ENCODE data around the gene TRAF1. TPM values are rescaled to one million over a fixed set of nuclear protein-coding genes. Genes with fewer than 3 reads are reported as not detected.

The TRAF1 gene
- total RNA-seq, 5 donors from 2014 or later (not counting 1 experiment from before 2014, with no cell fraction given): 67.6 to 170 (median 157) TPM

DNA sequence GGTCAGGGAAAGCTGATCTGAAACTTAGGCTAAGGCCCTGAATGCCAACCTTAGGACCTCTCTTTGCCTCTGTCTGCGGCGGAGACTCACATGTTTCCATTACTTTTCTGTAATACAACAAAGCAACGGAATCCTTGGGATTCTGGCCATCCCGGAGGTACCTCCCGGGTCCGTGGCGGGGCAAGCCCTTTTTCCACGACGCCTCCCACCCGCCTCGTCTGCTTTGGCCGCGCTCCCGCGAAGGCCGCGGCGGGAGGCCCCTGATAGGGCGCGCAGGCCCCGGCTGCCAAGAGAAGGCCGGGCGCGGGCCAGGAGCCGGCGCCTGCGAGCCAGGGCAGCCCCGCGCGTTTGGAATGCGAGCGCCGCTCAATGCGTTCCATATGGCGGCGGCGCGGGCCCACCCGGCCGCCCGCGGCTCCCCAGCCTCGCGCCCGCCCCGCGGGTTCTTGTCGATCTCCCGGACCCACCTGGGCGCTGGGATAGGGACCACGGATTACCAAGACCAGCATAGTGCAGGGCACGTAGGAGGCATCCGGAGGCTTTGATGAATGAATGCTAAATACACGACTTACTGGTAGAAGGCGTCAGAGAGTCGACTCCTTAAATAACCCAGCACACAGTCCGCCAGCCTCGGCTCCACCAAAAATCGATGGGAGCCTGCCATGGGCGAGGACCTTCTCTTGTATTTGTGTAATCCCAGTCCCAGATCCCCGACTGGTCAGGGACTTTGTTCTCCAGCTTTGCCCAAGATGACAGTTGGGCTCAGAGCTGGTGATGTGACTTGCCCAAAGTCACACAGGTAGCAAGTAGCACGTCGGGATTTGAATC lies 32.1 kb downstream of the TRAF1 start:
- Histone ChIP-seq H3K4me3 (ENCODE audit: control insufficient read depth in 1 of 2, extremely low read depth in 1 of 2, low read length in 1 of 2) (no peak overlapping the region), H3K4me1 (ENCODE audit: control insufficient read depth in 1 of 2, extremely low read depth in 1 of 2, insufficient read depth in 2 of 2, low read length in 2 of 2) (peaks cover 50 to 80% of the 10 kb centered on the region in 2 experiments), H3K27ac (ENCODE audit: low read length) (peak overlapping the region; percentile 96), H3K9me3 (no peaks in the 10 kb centered on the region), H3K27me3 (replicated peaks in 1 of 2; ENCODE audit: control insufficient read depth in 2 of 2, extremely low read depth in 1 of 2, insufficient read depth in 2 of 2, low read length in 1 of 2) (no peaks in the 10 kb centered on the region), H3K36me3 (ENCODE audit: control insufficient read depth in 2 of 2, extremely low read depth in 1 of 2, insufficient read depth in 1 of 2, low read length in 1 of 2) (no peaks in the 10 kb centered on the region)
- peaks cover 58 to 85% (median 77%) of the 10 kb centered on the region in 3 donors for H3K4me1 Mint-ChIP-seq
- H3K36me3 Mint-ChIP-seq: peaks cover 4% of the 10 kb centered on the region
- WGBS (ENCODE audit: insufficient coverage): 97% methylated on average over 58 of the region's 63 CpGs
- H3K9me3 Mint-ChIP-seq: peaks cover 0 to 3% (median 0%) of the 10 kb centered on the region in 3 donors
- H3K27me3 Mint-ChIP-seq: no peaks in the 10 kb centered on the region
- ATAC-seq (replicated peaks in 1 of 4) (no peak), DNase-seq (no peak)
- CTCF ChIA-PET: interaction anchor here in 1 of 2 donors (1.0 kb wide), 1 partner anchor 11 kb away, joined by 3 read pairs; no protein-coding TSS in a partner anchor
- POLR2A ChIA-PET: interaction anchor here in 1 of 2 donors (1.7 kb wide), 1 partner anchor 22 kb away, joined by 4 read pairs; no protein-coding TSS in a partner anchor
- no peak overlapping the region for H3K4me3 Mint-ChIP-seq
- H3K27ac Mint-ChIP-seq: peak overlapping the region; percentile 98

DNA sequence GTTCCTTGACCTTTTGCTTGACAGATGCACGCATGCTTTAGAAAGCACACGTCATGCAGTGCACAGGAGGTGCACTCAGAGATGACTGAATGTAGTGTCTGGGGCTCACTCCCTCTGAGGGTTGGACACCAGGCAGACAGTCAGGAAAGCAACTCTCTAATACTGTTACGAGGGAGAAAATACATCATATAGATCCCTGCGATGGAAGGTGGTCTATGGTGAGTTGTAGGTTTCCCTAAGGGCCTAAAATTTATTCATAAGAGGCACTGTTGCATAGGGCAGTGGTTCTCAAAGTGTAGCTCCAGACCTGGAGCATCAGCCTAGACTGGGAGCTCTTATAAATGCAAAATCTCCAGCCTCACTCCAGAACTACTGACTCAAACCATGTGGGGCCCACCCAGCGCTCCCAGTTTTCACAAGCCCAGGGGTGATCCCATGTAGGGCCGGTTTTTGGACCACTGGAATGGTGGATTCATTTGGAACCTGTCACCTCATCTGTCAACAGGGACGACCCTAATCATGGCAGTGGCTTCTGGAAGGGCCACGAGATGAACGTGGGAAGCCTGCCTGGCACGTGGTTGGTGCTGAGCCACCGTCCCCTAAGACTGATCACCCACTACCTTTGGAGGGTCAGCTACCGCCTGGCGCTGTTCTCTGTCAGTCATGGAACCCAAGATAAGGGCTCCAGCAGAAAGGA lies 32.8 kb downstream of the TRAF1 start:
- H3K4me1 Mint-ChIP-seq: peaks cover 62 to 91% (median 85%) of the 10 kb centered on the region in 3 donors
- H3K27me3 ChIP-seq (replicated peaks in 1 of 2; ENCODE audit: control insufficient read depth in 2 of 2, extremely low read depth in 1 of 2, insufficient read depth in 2 of 2, low read length in 1 of 2): no peaks in the 10 kb centered on the region
- peaks cover 4% of the 10 kb centered on the region for H3K36me3 Mint-ChIP-seq
- H3K27ac Mint-ChIP-seq: peak overlapping the region; percentile 98
- H3K9me3 ChIP-seq: no peaks in the 10 kb centered on the region
- H3K27ac ChIP-seq (ENCODE audit: low read length): peak overlapping the region; percentile 96
- ATAC-seq (replicated peaks in 1 of 4): no peak
- no peaks in the 10 kb centered on the region for H3K36me3 ChIP-seq (ENCODE audit: control insufficient read depth in 2 of 2, extremely low read depth in 1 of 2, insufficient read depth in 1 of 2, low read length in 1 of 2)
- peaks cover 0 to 3% (median 0%) of the 10 kb centered on the region in 3 donors for H3K9me3 Mint-ChIP-seq
- 74% methylated on average over 3 of the region's 13 CpGs for WGBS (ENCODE audit: insufficient coverage)
- CTCF ChIA-PET: interaction anchor here (1.0 to 1.1 kb wide), 2 partner anchors 10 to 38 kb away, joined by 3 to 4 read pairs; no protein-coding TSS in a partner anchor
- H3K4me1 ChIP-seq (ENCODE audit: control insufficient read depth in 1 of 2, extremely low read depth in 1 of 2, insufficient read depth in 2 of 2, low read length in 2 of 2): peaks cover 50 to 86% of the 10 kb centered on the region in 2 experiments
- POLR2A ChIA-PET: no interaction called here
- no peaks in the 10 kb centered on the region for H3K27me3 Mint-ChIP-seq
- no peak for DNase-seq
- H3K4me3 Mint-ChIP-seq: peak overlapping the region in 1 of 3 donors; percentile 69
- H3K4me3 ChIP-seq (ENCODE audit: control insufficient read depth in 1 of 2, extremely low read depth in 1 of 2, low read length in 1 of 2): no peak overlapping the region

DNA sequence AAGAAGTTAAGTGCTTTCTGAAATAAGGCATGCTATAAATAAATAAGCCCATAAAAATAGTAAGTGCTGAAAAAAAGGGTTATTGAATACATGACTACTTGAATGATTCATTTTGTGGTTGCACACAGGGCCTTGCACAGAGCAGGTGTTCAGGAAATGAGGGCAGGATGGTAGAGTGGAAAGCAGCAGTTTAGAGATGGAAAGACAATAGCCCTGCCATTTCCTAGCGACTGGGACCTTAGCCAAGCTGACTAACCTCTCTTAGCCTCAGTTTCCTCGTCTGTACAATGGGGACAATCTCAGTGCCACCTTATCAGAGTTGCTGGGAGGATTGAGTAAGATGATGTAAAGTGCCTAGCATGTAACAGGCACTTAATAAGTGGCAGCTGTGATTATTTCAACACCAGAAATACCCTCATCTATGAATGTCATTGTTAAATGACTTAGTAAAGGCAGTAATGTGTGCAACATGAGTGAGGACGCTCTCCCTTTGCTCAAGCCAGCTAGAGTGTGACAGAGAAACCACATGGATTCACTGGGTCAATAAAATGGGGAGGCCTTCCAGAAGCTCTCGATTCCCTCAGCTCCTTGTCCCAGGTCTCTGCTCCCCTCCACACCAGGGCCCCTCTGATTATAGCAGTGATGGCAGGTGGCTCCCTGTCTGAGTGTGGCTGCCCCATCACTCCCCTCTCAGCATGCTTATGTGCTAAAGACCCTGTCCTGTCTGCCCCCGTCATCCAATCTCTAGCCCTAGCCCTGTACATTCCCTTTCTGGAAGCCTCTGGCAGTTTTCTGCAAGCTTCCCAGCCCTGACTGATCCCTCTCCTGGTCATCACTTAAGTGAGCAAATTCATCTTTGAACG lies 33.6 kb downstream of the TRAF1 start:
- Mint-ChIP-seq H3K27me3 (no peaks in the 10 kb centered on the region), H3K9me3 (peaks cover 0 to 3% (median 0%) of the 10 kb centered on the region in 3 donors), H3K27ac (peak overlapping the region; percentile 98), H3K36me3 (peaks cover 4% of the 10 kb centered on the region), H3K4me1 (peaks cover 64 to 90% (median 85%) of the 10 kb centered on the region in 3 donors), H3K4me3 (peak overlapping the region in 2 of 3 donors; percentile 64 to 69)
- no peaks in the 10 kb centered on the region for H3K36me3 ChIP-seq (ENCODE audit: control insufficient read depth in 2 of 2, extremely low read depth in 1 of 2, insufficient read depth in 1 of 2, low read length in 1 of 2)
- no peak overlapping the region for H3K4me3 ChIP-seq (ENCODE audit: control insufficient read depth in 1 of 2, extremely low read depth in 1 of 2, low read length in 1 of 2)
- ChIA-PET CTCF (interaction anchor here (0.7 to 2.8 kb wide), 6 partner anchors 9 to 39 kb away, joined by 3 to 26 read pairs (median 4); no protein-coding TSS in a partner anchor), POLR2A (interaction anchor here in 1 of 2 donors (1.4 kb wide), 1 partner anchor 32 kb away, joined by 4 read pairs; no protein-coding TSS in a partner anchor)
- peaks cover 50 to 93% of the 10 kb centered on the region in 2 experiments for H3K4me1 ChIP-seq (ENCODE audit: control insufficient read depth in 1 of 2, extremely low read depth in 1 of 2, insufficient read depth in 2 of 2, low read length in 2 of 2)
- H3K27ac ChIP-seq (ENCODE audit: low read length): peak overlapping the region; percentile 96
- no peaks in the 10 kb centered on the region for H3K27me3 ChIP-seq (replicated peaks in 1 of 2; ENCODE audit: control insufficient read depth in 2 of 2, extremely low read depth in 1 of 2, insufficient read depth in 2 of 2, low read length in 1 of 2)
- 100% methylated on average over 1 of the region's 6 CpGs for WGBS (ENCODE audit: insufficient coverage)
- H3K9me3 ChIP-seq: no peaks in the 10 kb centered on the region
- DNase-seq (peak in 25 of 35 experiments; percentile 37 to 79 (median 51)), ATAC-seq (replicated peaks in 1 of 4) (peak; percentile 50 to 62 (median 58))

- no peak overlapping the region for H3K4me3 ChIP-seq (ENCODE audit: control insufficient read depth in 1 of 2, extremely low read depth in 1 of 2, low read length in 1 of 2)
- 26% methylated on average over 5 of the region's 15 CpGs for WGBS (ENCODE audit: insufficient coverage)
Observed at GRCh38 chr9:120891884-120892747, 34.5 kb downstream of the TRAF1 start.

GRCh38 chr9:120891245-120891883 lies 35.2 kb downstream of the TRAF1 start:
- peak in 30 of 35 experiments; percentile 43 to 76 (median 57) for DNase-seq

More at GRCh38 chr9:120891884-120892747, 34.5 kb downstream of the TRAF1 start:
- ChIA-PET POLR2A (interaction anchor here (0.9 to 1.8 kb wide), 5 partner anchors 13 to 33 kb away, joined by 3 to 8 read pairs (median 4); no protein-coding TSS in a partner anchor), CTCF (interaction anchor here (0.7 to 3.6 kb wide), 7 partner anchors 20 to 44 kb away, joined by 3 to 26 read pairs (median 5); partner anchors contain the start of gene TRAF1 (in 1 of the 2))
- H3K27me3 ChIP-seq (replicated peaks in 1 of 2; ENCODE audit: control insufficient read depth in 2 of 2, extremely low read depth in 1 of 2, insufficient read depth in 2 of 2, low read length in 1 of 2): no peaks in the 10 kb centered on the region
- Mint-ChIP-seq H3K36me3 (peaks cover 4% of the 10 kb centered on the region), H3K9me3 (peaks cover 0 to 3% (median 0%) of the 10 kb centered on the region in 3 donors), H3K4me1 (peaks cover 64 to 88% (median 83%) of the 10 kb centered on the region in 3 donors), H3K27me3 (no peaks in the 10 kb centered on the region), H3K27ac (peak overlapping the region; percentile 98), H3K4me3 (peak overlapping the region; percentile 64 to 69 (median 67))
- peak in 6 of 35 experiments; percentile 37 to 62 (median 46) for DNase-seq
- H3K36me3 ChIP-seq (ENCODE audit: control insufficient read depth in 2 of 2, extremely low read depth in 1 of 2, insufficient read depth in 1 of 2, low read length in 1 of 2): no peaks in the 10 kb centered on the region
- no peaks in the 10 kb centered on the region for H3K9me3 ChIP-seq
- peaks cover 47 to 88% of the 10 kb centered on the region in 2 experiments for H3K4me1 ChIP-seq (ENCODE audit: control insufficient read depth in 1 of 2, extremely low read depth in 1 of 2, insufficient read depth in 2 of 2, low read length in 2 of 2)
- peak; percentile 13 to 43 (median 34) for ATAC-seq (replicated peaks in 1 of 4)
- H3K27ac ChIP-seq (ENCODE audit: low read length): peak overlapping the region; percentile 96

More at GRCh38 chr9:120891245-120891883, 35.2 kb downstream of the TRAF1 start:
- Histone ChIP-seq H3K36me3 (ENCODE audit: control insufficient read depth in 2 of 2, extremely low read depth in 1 of 2, insufficient read depth in 1 of 2, low read length in 1 of 2) (no peaks in the 10 kb centered on the region), H3K4me3 (ENCODE audit: control insufficient read depth in 1 of 2, extremely low read depth in 1 of 2, low read length in 1 of 2) (no peak overlapping the region), H3K9me3 (no peaks in the 10 kb centered on the region), H3K27ac (ENCODE audit: low read length) (peak overlapping the region; percentile 96), H3K4me1 (ENCODE audit: control insufficient read depth in 1 of 2, extremely low read depth in 1 of 2, insufficient read depth in 2 of 2, low read length in 2 of 2) (peaks cover 42 to 81% of the 10 kb centered on the region in 2 experiments), H3K27me3 (replicated peaks in 1 of 2; ENCODE audit: control insufficient read depth in 2 of 2, extremely low read depth in 1 of 2, insufficient read depth in 2 of 2, low read length in 1 of 2) (no peaks in the 10 kb centered on the region)
- Mint-ChIP-seq H3K36me3 (no peaks in the 10 kb centered on the region), H3K4me3 (peak overlapping the region; percentile 64 to 69 (median 67)), H3K27me3 (no peaks in the 10 kb centered on the region), H3K9me3 (peaks cover 0 to 3% (median 0%) of the 10 kb centered on the region in 3 donors), H3K4me1 (peaks cover 64 to 85% (median 79%) of the 10 kb centered on the region in 3 donors), H3K27ac (peak overlapping the region; percentile 98)
- WGBS (ENCODE audit: insufficient coverage): 15% methylated on average over 4 of the region's 10 CpGs
- POLR2A ChIA-PET: interaction anchor here (0.9 to 1.8 kb wide), 5 partner anchors 14 to 34 kb away, joined by 3 to 8 read pairs (median 4); no protein-coding TSS in a partner anchor
- CTCF ChIA-PET: interaction anchor here (1.1 to 3.6 kb wide), 5 partner anchors 23 to 45 kb away, joined by 3 to 26 read pairs (median 8); partner anchors contain the start of gene TRAF1 (in 1 of the 2)
- ATAC-seq (replicated peaks in 1 of 4): peak; percentile 64 to 71 (median 70)
